HepG2 (cell line): ENCODE measurements around the gene SLBP. TPM values are rescaled to one million over a fixed set of nuclear protein-coding genes. Genes with fewer than 3 reads are reported as not detected.
A peak's percentile ranks its signal among the peaks of the same experiment; 100 is the strongest.

Experiments used
- ARHGAP35 ChIP-seq: sonication (generic); formaldehyde crosslinking; IDR thresholded peaks from 2 replicates; pipeline ENCODE4 v1.9.0; 2022; ENCODE audit warnings: mild to moderate bottlenecking, inconsistent platforms, moderate library complexity, missing genetic modification reagents, borderline replicate concordance
- CTCF ChIP-seq: sonication (generic); formaldehyde crosslinking; IDR thresholded peaks from 2 replicates; pipeline ENCODE4 v1.5.0; 2020; ENCODE audit warnings: mild to moderate bottlenecking, missing genetic modification reagents, moderate library complexity
- HNF4A ChIP-seq: sonication (generic); formaldehyde crosslinking; IDR thresholded peaks from 2 replicates; pipeline ENCODE4 v1.4.0; 2020; ENCODE audit warnings: missing genetic modification reagents
- MXD1 ChIP-seq: sonication (generic); formaldehyde crosslinking; IDR thresholded peaks from 2 replicates; pipeline ENCODE4 v1.4.0; 2020; ENCODE audit warnings: mild to moderate bottlenecking, missing genetic modification reagents
- NR2F6 ChIP-seq, 2 experiments: IDR thresholded peaks; 2 replicates each; pipeline ENCODE4 v1.6.1; 2016; ENCODE audit warnings: antibody characterized with exemption in 1 of 2, mild to moderate bottlenecking in 1 of 2
- RBFOX2 ChIP-seq: fragments of 200-400 bp; formaldehyde crosslinking; IDR thresholded peaks from 2 replicates; pipeline ENCODE4 v1.6.1; 2017; ENCODE audit warnings: low read depth, mild to moderate bottlenecking, low read length
- THAP11 ChIP-seq: IDR thresholded peaks from 2 replicates; pipeline ENCODE4 v1.6.1; 2016; ENCODE audit warnings: missing biosample characterization, missing genetic modification reagents
- ZFX ChIP-seq: sonication (generic); formaldehyde crosslinking; IDR thresholded peaks from 2 replicates; pipeline ENCODE4 v1.4.0; 2020; ENCODE audit warnings: mild to moderate bottlenecking, low read depth, missing genetic modification reagents, moderate library complexity
- ZNF441 ChIP-seq: sonication (generic); formaldehyde crosslinking; IDR thresholded peaks from 2 replicates; pipeline ENCODE4 v1.7.0; 2021; ENCODE audit warnings: missing genetic modification reagents, borderline replicate concordance
- ZNF451 ChIP-seq: sonication (generic); formaldehyde crosslinking; IDR thresholded peaks from 2 replicates; pipeline ENCODE4 v1.5.0; 2020; ENCODE audit warnings: mild to moderate bottlenecking, missing genetic modification reagents
- ZNF557 ChIP-seq: sonication (generic); formaldehyde crosslinking; IDR thresholded peaks from 2 replicates; pipeline ENCODE4 v1.4.0; 2020; ENCODE audit warnings: missing genetic modification reagents
- ZNF770 ChIP-seq: sonication (generic); formaldehyde crosslinking; IDR thresholded peaks from 2 replicates; pipeline ENCODE4 v1.5.0; 2020; ENCODE audit warnings: mild to moderate bottlenecking, missing genetic modification reagents
- ZNF891 ChIP-seq: sonication (generic); formaldehyde crosslinking; IDR thresholded peaks from 2 replicates; pipeline ENCODE4 v1.5.0; 2020; ENCODE audit warnings: mild to moderate bottlenecking, missing genetic modification reagents
- polyA plus RNA-seq, 8 experiments: library from polyadenylated mRNA; depleted of rRNA in 3 of 8; stranded (reverse) in 7 of 8; unstranded in 1 of 8; fragments of >200 nt; fragmentation: Illumina TruSeq in 4 of 8; extraction: Trizol in 4 of 8; gene quantifications; 2 replicates each; pipeline versions ENCODE4 v1.2.1 to v1.2.3, GENCODE V29; 2011 to 2016; ENCODE audit warnings: low read depth in 4 of 8, missing spikeins in 1 of 8, mixed read lengths in 1 of 8; ENCODE audit not compliant: insufficient read depth in 1 of 8
- total RNA-seq, 5 experiments: library from RNA; depleted of rRNA; stranded (reverse); fragments of >200 nt; fragmentation: Illumina TruSeq; extraction: Trizol; gene quantifications; 2 replicates each; pipeline ENCODE4 v1.2.3, GENCODE V29; 2016; ENCODE audit warnings: low read depth in 1 of 5
- TF ChIP-seq, protein P1 (sequence below): sonication (generic); formaldehyde crosslinking; IDR thresholded peaks from 2 replicates; pipeline ENCODE4 v1.9.0; 2022; ENCODE audit warnings: low read depth, missing genetic modification reagents
- TF ChIP-seq, protein P2 (sequence below): IDR thresholded peaks from 2 replicates; pipeline ENCODE4 v1.6.1; 2016; ENCODE audit warnings: mild to moderate bottlenecking
- TF ChIP-seq, protein P3 (sequence below): sonication (generic); formaldehyde crosslinking; IDR thresholded peaks from 2 replicates; pipeline ENCODE4 v1.4.0; 2020; ENCODE audit warnings: missing genetic modification reagents

The SLBP gene
- total and polyA plus RNA-seq, 2 of the 13 experiments (the other 11 are each of a cell fraction or from before 2014, with no cell fraction given), result 43.9 to 104 TPM

- peak; percentile 15; the same call in 1 of the 2 replicates for TF ChIP-seq NR2F6 (IDR thresholded peaks at IDR 0.05)
- no peak; the same call in 1 of the 2 replicates for TF ChIP-seq NR2F6 (CRISPR knock-in tag; IDR thresholded peaks at IDR 0.05)
- TF ChIP-seq ZNF441 (CRISPR knock-in tag), result no peak
- peak; percentile 81; the same call in 1 of the 2 replicates for TF ChIP-seq MXD1 (CRISPR knock-in tag)
- TF ChIP-seq, protein P1, sequence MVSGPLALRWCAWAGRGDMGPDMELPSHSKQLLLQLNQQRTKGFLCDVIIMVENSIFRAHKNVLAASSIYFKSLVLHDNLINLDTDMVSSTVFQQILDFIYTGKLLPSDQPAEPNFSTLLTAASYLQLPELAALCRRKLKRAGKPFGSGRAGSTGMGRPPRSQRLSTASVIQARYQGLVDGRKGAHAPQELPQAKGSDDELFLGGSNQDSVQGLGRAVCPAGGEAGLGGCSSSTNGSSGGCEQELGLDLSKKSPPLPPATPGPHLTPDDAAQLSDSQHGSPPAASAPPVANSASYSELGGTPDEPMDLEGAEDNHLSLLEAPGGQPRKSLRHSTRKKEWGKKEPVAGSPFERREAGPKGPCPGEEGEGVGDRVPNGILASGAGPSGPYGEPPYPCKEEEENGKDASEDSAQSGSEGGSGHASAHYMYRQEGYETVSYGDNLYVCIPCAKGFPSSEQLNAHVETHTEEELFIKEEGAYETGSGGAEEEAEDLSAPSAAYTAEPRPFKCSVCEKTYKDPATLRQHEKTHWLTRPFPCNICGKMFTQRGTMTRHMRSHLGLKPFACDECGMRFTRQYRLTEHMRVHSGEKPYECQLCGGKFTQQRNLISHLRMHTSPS (CRISPR knock-in tag), result peak; percentile 87
- peak; percentile 28; the same call in 1 of the 2 replicates for TF ChIP-seq HNF4A (CRISPR knock-in tag)
- TF ChIP-seq ZFX (CRISPR knock-in tag), result 0 out of 2 replicates have a peak, but pooled peaks have one; percentile 7
- TF ChIP-seq ZNF451 (CRISPR knock-in tag), result peak; percentile 32; the same call in 1 of the 2 replicates
- peak; percentile 60; the same call in 1 of the 2 replicates for TF ChIP-seq ARHGAP35
- peak; percentile 44; the same call in 1 of the 2 replicates for TF ChIP-seq ZNF891 (CRISPR knock-in tag)
- TF ChIP-seq, protein P2, sequence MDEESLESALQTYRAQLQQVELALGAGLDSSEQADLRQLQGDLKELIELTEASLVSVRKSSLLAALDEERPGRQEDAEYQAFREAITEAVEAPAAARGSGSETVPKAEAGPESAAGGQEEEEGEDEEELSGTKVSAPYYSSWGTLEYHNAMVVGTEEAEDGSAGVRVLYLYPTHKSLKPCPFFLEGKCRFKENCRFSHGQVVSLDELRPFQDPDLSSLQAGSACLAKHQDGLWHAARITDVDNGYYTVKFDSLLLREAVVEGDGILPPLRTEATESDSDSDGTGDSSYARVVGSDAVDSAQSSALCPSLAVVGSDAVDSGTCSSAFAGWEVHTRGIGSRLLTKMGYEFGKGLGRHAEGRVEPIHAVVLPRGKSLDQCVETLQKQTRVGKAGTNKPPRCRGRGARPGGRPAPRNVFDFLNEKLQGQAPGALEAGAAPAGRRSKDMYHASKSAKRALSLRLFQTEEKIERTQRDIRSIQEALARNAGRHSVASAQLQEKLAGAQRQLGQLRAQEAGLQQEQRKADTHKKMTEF, result peak; percentile 22; the same call in 1 of the 2 replicates
- TF ChIP-seq CTCF (CRISPR knock-in tag), result peak; percentile 45; the same call in 1 of the 2 replicates
- peak; percentile 53; the same call in 1 of the 2 replicates for TF ChIP-seq RBFOX2
- TF ChIP-seq, protein P3, sequence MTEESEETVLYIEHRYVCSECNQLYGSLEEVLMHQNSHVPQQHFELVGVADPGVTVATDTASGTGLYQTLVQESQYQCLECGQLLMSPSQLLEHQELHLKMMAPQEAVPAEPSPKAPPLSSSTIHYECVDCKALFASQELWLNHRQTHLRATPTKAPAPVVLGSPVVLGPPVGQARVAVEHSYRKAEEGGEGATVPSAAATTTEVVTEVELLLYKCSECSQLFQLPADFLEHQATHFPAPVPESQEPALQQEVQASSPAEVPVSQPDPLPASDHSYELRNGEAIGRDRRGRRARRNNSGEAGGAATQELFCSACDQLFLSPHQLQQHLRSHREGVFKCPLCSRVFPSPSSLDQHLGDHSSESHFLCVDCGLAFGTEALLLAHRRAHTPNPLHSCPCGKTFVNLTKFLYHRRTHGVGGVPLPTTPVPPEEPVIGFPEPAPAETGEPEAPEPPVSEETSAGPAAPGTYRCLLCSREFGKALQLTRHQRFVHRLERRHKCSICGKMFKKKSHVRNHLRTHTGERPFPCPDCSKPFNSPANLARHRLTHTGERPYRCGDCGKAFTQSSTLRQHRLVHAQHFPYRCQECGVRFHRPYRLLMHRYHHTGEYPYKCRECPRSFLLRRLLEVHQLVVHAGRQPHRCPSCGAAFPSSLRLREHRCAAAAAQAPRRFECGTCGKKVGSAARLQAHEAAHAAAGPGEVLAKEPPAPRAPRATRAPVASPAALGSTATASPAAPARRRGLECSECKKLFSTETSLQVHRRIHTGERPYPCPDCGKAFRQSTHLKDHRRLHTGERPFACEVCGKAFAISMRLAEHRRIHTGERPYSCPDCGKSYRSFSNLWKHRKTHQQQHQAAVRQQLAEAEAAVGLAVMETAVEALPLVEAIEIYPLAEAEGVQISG (CRISPR knock-in tag), result peak; percentile 49; the same call in 1 of the 2 replicates
- 0 out of 2 replicates have a peak, but pooled peaks have one; percentile 40 for TF ChIP-seq ZNF770 (CRISPR knock-in tag)
- TF ChIP-seq THAP11 (CRISPR knock-in tag), result 0 out of 2 replicates have a peak, but pooled peaks have one; percentile 14
- no peak for TF ChIP-seq ZNF557
These were observed 41.7 kb upstream of the SLBP start (continued) for GRCh38 chr4:1753697-1754311.
